Esophagus (tissue), 2 donors: ENCODE data around the gene MESP1. TPM values are rescaled to one million over a fixed set of nuclear protein-coding genes. Genes with fewer than 3 reads are reported as not detected.

ENCODE experiments used
- H3K27ac ChIP-seq, 2 donors: one replicate each; pipeline ENCODE4 v1.5.1; 2013; ENCODE audit warnings: low read depth in 2 of 2, mild to moderate bottlenecking in 2 of 2, inconsistent platforms in 1 of 2, low read length in 1 of 2, moderate library complexity in 1 of 2
- H3K27me3 ChIP-seq, 2 donors: one replicate each; pipeline ENCODE4 v1.6.1; 2013; ENCODE audit warnings: low read length in 2 of 2, control low read depth in 1 of 2, mild to moderate bottlenecking in 1 of 2; ENCODE audit not compliant: insufficient read depth in 2 of 2, control insufficient read depth in 1 of 2
- H3K36me3 ChIP-seq, 2 donors: one replicate each; pipeline ENCODE4 v1.6.1; 2013; ENCODE audit warnings: low read length in 1 of 2; ENCODE audit not compliant: control insufficient read depth in 2 of 2, insufficient read depth in 2 of 2
- H3K4me1 ChIP-seq, 2 donors: one replicate each; pipeline ENCODE4 v1.6.1; 2013; ENCODE audit warnings: low read length in 1 of 2; ENCODE audit not compliant: control insufficient read depth in 2 of 2, insufficient read depth in 2 of 2
- H3K4me3 ChIP-seq, 2 donors: one replicate each; pipeline ENCODE4 v1.5.1; 2013; ENCODE audit warnings: low read length in 2 of 2, mild to moderate bottlenecking in 2 of 2, low read depth in 1 of 2, moderate library complexity in 1 of 2
- H3K9me3 ChIP-seq, 2 donors: one replicate each; pipeline ENCODE4 v1.6.1; 2013; ENCODE audit warnings: mild to moderate bottlenecking in 2 of 2, low read depth in 1 of 2, low read length in 1 of 2, moderate library complexity in 1 of 2; ENCODE audit not compliant: control insufficient read depth in 2 of 2, insufficient read depth in 1 of 2
- WGBS, 2 donors: extraction: QIAGEN DNeasy Blood & Tissue Kit; methylation state at CpG; one replicate each; pipeline ENCODE4 v1.1.7; 2013; 5-methylcytosine and 5-hydroxymethylcytosine counted together
- polyA plus RNA-seq, 2 donors: library from polyadenylated mRNA; stranded (reverse); fragments of 200-250 nt; gene quantifications; one replicate each; pipeline ENCODE4 v1.2.3, GENCODE V29; 2013
- donor health status: healthy with polysubstance abuse.
- donor health status: Bipolar disorder and iron deficiency.

Gene MESP1
- polyA plus RNA-seq, 2 donors = 0.08 to 0.35 TPM

GRCh38 chr15:89772932-89773583, 22.0 kb upstream of the MESP1 start:
- Histone ChIP-seq H3K36me3 (no peaks in the 10 kb centered on the region), H3K27me3 (no peaks in the 10 kb centered on the region), H3K9me3 (no peaks in the 10 kb centered on the region), H3K4me1 (peaks cover 0 to 14% of the 10 kb centered on the region in 2 donors), H3K4me3 (no peak overlapping the region), H3K27ac (no peak overlapping the region)
- WGBS, 2 donors = 61% methylated on average over 3 of the region's 3 CpGs

GRCh38 chr15:89770041-89770440, 19.0 kb upstream of the MESP1 start:
- no peaks in the 10 kb centered on the region for H3K36me3 ChIP-seq
- no peaks in the 10 kb centered on the region for H3K27me3 ChIP-seq
- H3K27ac ChIP-seq = no peak overlapping the region
- no peaks in the 10 kb centered on the region for H3K9me3 ChIP-seq
- H3K4me3 ChIP-seq = no peak overlapping the region
- 58 to 73% methylated on average over 3 of the region's 3 CpGs for WGBS, 2 donors
- H3K4me1 ChIP-seq = peaks cover 0 to 16% of the 10 kb centered on the region in 2 donors

GRCh38 chr15:89769366-89769765, 18.3 kb upstream of the MESP1 start:
- no peaks in the 10 kb centered on the region for H3K27me3 ChIP-seq
- no peak overlapping the region for H3K4me3 ChIP-seq
- no peak overlapping the region for H3K27ac ChIP-seq
- H3K36me3 ChIP-seq = no peaks in the 10 kb centered on the region
- peaks cover 0 to 12% of the 10 kb centered on the region in 2 donors for H3K4me1 ChIP-seq
- 87 to 92% methylated on average over 3 of the region's 3 CpGs for WGBS, 2 donors
- H3K9me3 ChIP-seq = no peaks in the 10 kb centered on the region

GRCh38 chr15:89768071-89768500, 17.0 kb upstream of the MESP1 start:
- Histone ChIP-seq H3K27ac (no peak overlapping the region), H3K4me3 (no peak overlapping the region), H3K27me3 (no peaks in the 10 kb centered on the region), H3K36me3 (no peaks in the 10 kb centered on the region), H3K4me1 (peaks cover 0 to 9% of the 10 kb centered on the region in 2 donors), H3K9me3 (no peaks in the 10 kb centered on the region)
- 56 to 62% methylated on average over 7 of the region's 7 CpGs for WGBS, 2 donors

GRCh38 chr15:89767411-89767915, 16.4 kb upstream of the MESP1 start:
- H3K9me3 ChIP-seq = no peaks in the 10 kb centered on the region
- 60 to 69% methylated on average over 8 of the region's 8 CpGs for WGBS, 2 donors
- H3K4me1 ChIP-seq = peaks cover 0 to 9% of the 10 kb centered on the region in 2 donors
- no peaks in the 10 kb centered on the region for H3K27me3 ChIP-seq
- H3K27ac ChIP-seq = no peak overlapping the region
- no peaks in the 10 kb centered on the region for H3K36me3 ChIP-seq
- no peak overlapping the region for H3K4me3 ChIP-seq

- Histone ChIP-seq H3K36me3 (no peaks in the 10 kb centered on the region), H3K4me3 (no peak overlapping the region), H3K27ac (no peak overlapping the region), H3K9me3 (no peaks in the 10 kb centered on the region), H3K27me3 (no peaks in the 10 kb centered on the region), H3K4me1 (peaks cover 0 to 12% of the 10 kb centered on the region in 2 donors)
- 68 to 79% methylated on average over 16 of the region's 16 CpGs for WGBS, 2 donors
Measured at GRCh38 chr15:89766357-89767311, 15.6 kb upstream of the MESP1 start.

- H3K4me1 ChIP-seq = peaks cover 0 to 17% of the 10 kb centered on the region in 2 donors
- H3K27ac ChIP-seq = no peak overlapping the region
- no peaks in the 10 kb centered on the region for H3K36me3 ChIP-seq
- 83% methylated on average over 1 of the region's 1 CpG for WGBS, 2 donors
- no peak overlapping the region for H3K4me3 ChIP-seq
- H3K27me3 ChIP-seq = no peaks in the 10 kb centered on the region
- no peaks in the 10 kb centered on the region for H3K9me3 ChIP-seq
Measured at GRCh38 chr15:89765694-89766093, 14.6 kb upstream of the MESP1 start.

- WGBS, 2 donors = 72 to 73% methylated on average over 5 of the region's 5 CpGs
- Histone ChIP-seq H3K9me3 (no peaks in the 10 kb centered on the region), H3K4me1 (peaks cover 0 to 14% of the 10 kb centered on the region in 2 donors), H3K4me3 (no peak overlapping the region), H3K27me3 (no peaks in the 10 kb centered on the region), H3K27ac (no peak overlapping the region), H3K36me3 (no peaks in the 10 kb centered on the region)
Measured at GRCh38 chr15:89761929-89762328, 10.9 kb upstream of the MESP1 start.

GRCh38 chr15:89761009-89761831, 10.2 kb upstream of the MESP1 start:
- peaks cover 0 to 8% of the 10 kb centered on the region in 2 donors for H3K4me1 ChIP-seq
- 57 to 58% methylated on average over 18 of the region's 18 CpGs for WGBS, 2 donors
- no peak overlapping the region for H3K4me3 ChIP-seq
- H3K27ac ChIP-seq = no peak overlapping the region
- no peaks in the 10 kb centered on the region for H3K9me3 ChIP-seq
- H3K27me3 ChIP-seq = no peaks in the 10 kb centered on the region
- no peaks in the 10 kb centered on the region for H3K36me3 ChIP-seq
